NB4 (cell line): Measurements from ENCODE around the gene GMDS.

Experiments
- CTCF ChIP-seq: IDR thresholded peaks from one replicate; pipeline ENCODE4 v1.5.1; 2012; ENCODE audit warnings: low read depth, low read length
- MAX ChIP-seq: IDR thresholded peaks from 2 replicates; pipeline ENCODE4 v1.6.1; 2011; ENCODE audit warnings: low read depth, low read length
- MYC ChIP-seq: IDR thresholded peaks from 2 replicates; pipeline ENCODE4 v1.6.1; 2011; ENCODE audit warnings: low read depth, low read length
- POLR2A ChIP-seq: IDR thresholded peaks from 2 replicates; pipeline ENCODE4 v1.6.1; 2011; ENCODE audit warnings: mild to moderate bottlenecking; ENCODE audit not compliant: insufficient read length; ENCODE audit errors: extremely low read depth

- TF ChIP-seq CTCF (no peak), POLR2A (no peak), MAX (no peak), MYC (no peak)
Measured at GRCh38 chr6:2029130-2029794, 216.1 kb downstream of the GMDS start.
